A549 treated with RU486 at 1 μM for 4 hours (cell line): ENCODE results near the gene ADSS1. TPM values are rescaled to one million over a fixed set of nuclear protein-coding genes. Genes with fewer than 3 reads are reported as not detected.

Source experiments
- total RNA-seq: library from RNA; stranded (reverse); fragments of 200-300 nt; extraction: Qiagen RNA extraction; gene quantifications from 5 replicates; pipeline ENCODE4 v1.2.3, GENCODE V29; 2022; ENCODE audit warnings: low read depth

Gene ADSS1
- 4.5 to 7.8 TPM (median 6.2 TPM) in 5 replicates for total RNA-seq

DNA sequence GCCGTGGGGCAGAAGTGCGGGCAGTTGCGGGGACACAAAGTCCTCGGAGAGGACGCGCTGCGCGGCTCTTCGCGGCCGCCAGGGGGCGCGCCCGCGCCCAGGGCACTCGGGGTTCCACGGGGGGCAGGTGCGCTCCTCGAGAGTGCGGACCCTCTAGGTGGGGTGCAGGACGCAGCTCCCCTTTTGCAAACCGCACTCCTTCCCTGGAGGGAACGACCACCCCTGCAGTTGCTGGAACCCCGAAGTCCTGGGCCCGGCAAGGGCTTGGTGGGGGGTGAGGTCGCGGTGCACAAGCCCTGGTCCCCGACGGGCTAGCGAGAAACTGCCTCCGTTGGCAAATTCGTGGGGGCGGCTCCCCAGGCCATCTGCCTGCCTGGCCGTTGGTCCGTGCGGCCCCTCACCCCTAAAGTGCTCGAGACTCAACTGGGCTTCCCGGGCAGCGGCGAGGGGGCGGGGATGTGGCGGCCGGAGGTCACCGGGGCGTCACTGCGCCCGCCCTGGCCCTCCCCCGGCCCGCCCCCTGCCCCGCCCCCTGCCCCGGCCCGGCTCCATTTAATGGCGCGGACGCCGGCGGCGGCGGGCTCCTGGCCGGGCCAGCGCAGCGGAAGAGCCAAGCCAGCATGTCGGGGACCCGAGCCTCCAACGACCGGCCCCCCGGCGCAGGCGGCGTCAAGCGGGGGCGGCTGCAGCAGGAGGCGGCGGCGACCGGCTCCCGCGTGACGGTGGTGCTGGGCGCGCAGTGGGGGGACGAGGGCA, at the start of gene ADSS1:
Gene ADSS1, plus strand, starts transcription at position 579 of the 756 bp plus-strand sequence. Its CDS starts 42 bp downstream, at position 621.

DNA sequence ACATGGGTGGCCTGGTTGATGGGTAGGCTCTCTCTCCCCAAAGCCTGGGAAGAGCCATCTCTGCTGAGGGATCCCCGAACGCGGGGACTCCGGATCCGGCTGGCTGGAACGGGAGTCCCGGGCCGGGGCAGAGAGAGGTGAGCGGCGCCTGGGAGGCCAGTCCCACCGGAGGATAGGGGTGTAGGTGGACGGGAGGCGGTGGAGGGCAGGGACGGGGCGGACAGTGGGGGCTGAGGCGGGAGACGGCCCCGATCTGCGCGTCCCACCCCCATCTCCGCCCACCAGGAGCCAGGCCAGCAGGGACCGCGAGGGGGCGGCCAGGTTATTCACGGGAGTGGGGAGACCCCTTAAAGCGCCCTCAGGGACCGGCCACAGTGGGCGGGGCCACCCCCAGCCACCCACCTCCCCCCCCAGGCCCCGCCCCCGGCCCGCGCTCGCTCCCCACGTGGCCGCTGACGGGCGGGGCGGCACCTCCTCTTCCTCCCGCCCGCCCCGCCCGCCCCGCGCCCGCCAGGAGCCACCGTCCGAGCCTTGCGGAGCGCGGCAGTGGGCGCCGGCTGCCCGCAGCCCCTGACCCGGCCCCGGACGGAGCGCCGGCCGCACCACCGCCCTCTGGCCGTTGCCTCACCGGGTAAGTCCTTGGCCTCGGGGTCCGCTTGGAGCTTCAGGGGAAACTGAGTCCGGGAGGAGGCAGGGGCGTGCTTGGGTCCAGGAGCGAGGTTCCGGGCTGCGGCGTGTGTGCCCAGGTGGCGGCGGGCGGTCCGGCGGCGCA, 34.7 kb upstream of the ADSS1 start, which contains the start of gene INF2:
Gene INF2, plus strand, starts transcription at position 510 of the 772 bp plus-strand sequence. CDS start 11,748 bp downstream, outside the sequence.

DNA sequence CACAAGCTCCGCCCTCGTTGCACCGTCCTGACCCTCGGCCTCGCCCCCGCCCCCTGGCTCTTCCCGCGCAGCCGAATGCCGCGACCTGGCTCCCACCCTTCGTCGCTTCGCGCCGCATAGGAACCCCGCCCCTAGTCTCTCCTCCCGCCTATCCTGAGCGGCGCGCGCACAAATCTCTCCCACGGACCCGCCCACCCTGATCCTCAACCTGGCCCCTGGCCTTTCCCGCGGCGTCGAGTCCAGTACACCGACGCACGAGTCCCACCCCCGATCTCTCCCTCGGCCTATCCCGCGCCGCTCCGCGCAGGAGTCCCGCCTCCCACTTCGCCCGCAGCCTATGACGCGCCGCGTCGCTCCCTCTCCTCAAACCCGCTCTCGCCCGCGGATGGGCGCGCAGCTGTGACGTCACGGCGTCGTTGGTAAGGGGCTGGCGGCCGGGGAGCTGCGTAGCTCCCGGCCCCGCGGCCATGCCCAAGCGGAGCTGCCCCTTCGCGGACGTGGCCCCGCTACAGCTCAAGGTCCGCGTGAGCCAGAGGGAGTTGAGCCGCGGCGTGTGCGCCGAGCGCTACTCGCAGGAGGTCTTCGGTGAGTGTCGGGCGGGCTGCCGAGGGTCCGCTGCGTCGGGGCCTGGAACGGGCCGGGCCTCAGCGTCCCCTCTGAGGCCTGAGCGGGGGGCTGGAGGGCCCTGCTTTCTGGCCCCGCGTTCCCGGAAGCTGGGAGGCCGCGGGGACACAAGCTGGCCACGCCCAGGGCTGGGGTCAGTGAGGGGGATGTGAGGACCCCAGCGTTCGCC, 28.9 kb downstream of the ADSS1 start, which contains the start of gene SIVA1:
Gene SIVA1, plus strand, starts transcription at position 413 of the 793 bp plus-strand sequence. Its CDS starts 55 bp downstream, at position 468.

DNA sequence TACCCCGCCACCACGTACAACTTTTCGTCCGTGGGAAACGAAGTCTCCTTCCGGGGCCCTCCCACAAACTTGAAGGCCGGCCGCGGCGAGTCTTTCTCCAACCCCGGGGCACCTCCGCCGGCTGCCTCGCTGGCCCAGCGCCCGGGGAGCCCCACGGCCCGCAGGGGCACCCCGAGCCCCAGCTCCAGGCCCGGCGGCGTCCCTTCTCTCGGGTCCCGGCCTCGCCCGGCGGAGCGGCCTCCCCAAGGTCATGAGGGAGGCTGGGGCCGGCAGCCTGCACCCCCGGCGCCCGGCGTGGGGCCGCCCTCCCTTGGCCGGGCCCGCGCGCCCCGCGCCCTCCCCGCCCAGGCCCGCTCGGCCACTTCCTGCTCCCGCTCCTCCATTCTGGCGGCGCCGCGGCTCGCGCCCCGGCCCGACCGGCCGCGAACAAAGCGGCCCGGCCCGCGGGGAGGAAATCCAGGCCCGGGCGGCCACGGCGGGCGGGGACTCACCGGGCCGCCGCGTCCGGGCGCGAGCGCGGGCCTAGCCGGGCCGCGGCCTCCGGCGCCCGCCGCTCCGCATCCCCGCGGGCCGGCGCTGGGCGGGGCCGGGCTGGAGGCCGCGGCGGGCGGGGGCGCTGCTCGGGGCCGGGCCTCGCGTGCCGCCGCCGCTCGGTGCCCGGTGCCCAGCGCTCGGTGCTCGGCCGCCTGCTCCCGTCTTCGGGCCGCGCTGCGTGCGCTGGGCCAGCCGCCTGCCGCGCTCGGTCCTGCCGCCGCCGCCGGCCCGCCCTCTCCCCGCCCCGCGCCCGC, 71.2 kb downstream of the ADSS1 start, which contains the start of gene AKT1:
Gene AKT1, minus strand, starts transcription at position 756 of the 788 bp plus-strand sequence. CDS start 3,105 bp downstream, outside the sequence.

Other genes with a start within 250 kb of the ADSS1 start
- gene C14orf180, start 144.5 kb upstream of the ADSS1 start, total RNA-seq = not detected in 5 replicates
- gene TMEM179, start 119.5 kb upstream of the ADSS1 start, total RNA-seq = 0.16 to 0.46 TPM (median 0.35 TPM) in 5 replicates
- 76.5 to 152 TPM (median 135 TPM) in 5 replicates for gene INF2, start 34.6 kb upstream of the ADSS1 start, total RNA-seq
- 123 to 208 TPM (median 180 TPM) in 5 replicates for gene SIVA1, start 28.9 kb downstream of the ADSS1 start, total RNA-seq
- 84.1 to 113 TPM (median 101 TPM) in 5 replicates for gene AKT1, start 71.5 kb downstream of the ADSS1 start, total RNA-seq
- 2.0 to 3.8 TPM (median 3.6 TPM) in 5 replicates for gene ZBTB42, start 76.9 kb downstream of the ADSS1 start, total RNA-seq
- gene CEP170B, start 141.0 kb downstream of the ADSS1 start, total RNA-seq = 15.5 to 27.9 TPM (median 21.4 TPM) in 5 replicates
- not detected in 5 replicates for gene PLD4, start 200.7 kb downstream of the ADSS1 start, total RNA-seq